Endothelial cell of umbilical vein (primary cell): ENCODE results near the gene CCNH. TPM values are rescaled to one million over a fixed set of nuclear protein-coding genes. Genes with fewer than 3 reads are reported as not detected.

Experiments used
- BruUV-seq: library from RNA; stranded (reverse); fragments of 400-500 nt; replicated peaks from 2 replicates; lab custom pipeline; 2021; lab: Mats Ljungman, UMichigan
- CTCF ChIA-PET: fragments of 300-600, 350-600 bp; sonication (Branson Sonifier 250); formaldehyde crosslinking; loops from one replicate; lab custom pipeline; 2021; ENCODE audit warnings: antibody characterized with exemption, inconsistent platforms; lab: Charles Lee
- POLR2A ChIA-PET: fragments of 300-600, 350-600 bp; sonication (Branson Sonifier 250); formaldehyde crosslinking; loops from one replicate; lab custom pipeline; 2021; ENCODE audit warnings: antibody characterized with exemption, inconsistent platforms; lab: Charles Lee
- DNase-seq: peaks from one replicate; pipeline ENCODE4 v3.0.0-alpha.2; 2011; ENCODE audit warnings: low read depth, low spot score
- FAIRE-seq: peaks from 2 replicates; lab custom pipeline; 2011; peaks lifted over from hg19 to GRCh38; lab: Jason Lieb, UNC
- H2AFZ ChIP-seq: 2 replicates; pipeline ENCODE4 v1.6.0; 2012; ENCODE audit warnings: low read depth, low read length, control low read depth, inconsistent platforms
- H3K27ac ChIP-seq: 2 replicates; pipeline ENCODE4 v1.5.1; 2011; ENCODE audit warnings: low read depth, mild to moderate bottlenecking, control low read depth, low read length, moderate library complexity; ENCODE audit not compliant: insufficient read depth
- H3K27me3 ChIP-seq, 2 experiments: 2 replicates each; pipeline versions ENCODE4 v1.6.0 to v1.6.1; 2011; ENCODE audit warnings: low read length in 2 of 2, mixed read lengths in 1 of 2; ENCODE audit not compliant: control insufficient read depth in 2 of 2, insufficient read depth in 2 of 2
- H3K36me3 ChIP-seq, 2 experiments: 2 replicates in 1 of 2; 3 replicates in 1 of 2; pipeline ENCODE4 v1.5.1; 2011; ENCODE audit warnings: low read length in 2 of 2, mild to moderate bottlenecking in 1 of 2, moderate library complexity in 1 of 2; ENCODE audit not compliant: control insufficient read depth in 2 of 2, insufficient read depth in 2 of 2; ENCODE audit errors: extremely low read depth in 1 of 2
- H3K4me1 ChIP-seq: 3 replicates; pipeline ENCODE4 v1.5.1; 2011; ENCODE audit warnings: mild to moderate bottlenecking, low read length; ENCODE audit not compliant: control insufficient read depth, insufficient read depth; ENCODE audit errors: extremely low read depth
- H3K4me2 ChIP-seq: 2 replicates; pipeline ENCODE4 v1.6.1; 2011; ENCODE audit warnings: low read length, control low read depth, mixed read lengths; ENCODE audit not compliant: insufficient read depth
- H3K4me3 ChIP-seq, 3 experiments: fragments of 200-600 bp in 1 of 3; sonication (generic), shearing (Covaris generic) in 1 of 3; replicated peaks in 1 of 3; 2 replicates each; pipeline ENCODE4 v1.5.1; 2011 to 2016; ENCODE audit warnings: control low read depth in 3 of 3, low read length in 3 of 3, mild to moderate bottlenecking in 2 of 3, inconsistent platforms in 1 of 3, low read depth in 1 of 3, moderate library complexity in 1 of 3; ENCODE audit not compliant: insufficient read depth in 1 of 3
- H3K79me2 ChIP-seq: 2 replicates; pipeline ENCODE4 v1.6.0; 2012; ENCODE audit warnings: low read length, inconsistent platforms; ENCODE audit not compliant: control insufficient read depth, insufficient read depth
- H3K9ac ChIP-seq: replicated peaks from 2 replicates; pipeline ENCODE3; 2011; ENCODE audit warnings: low read length, control low read depth; ENCODE audit not compliant: insufficient read depth; ENCODE audit errors: extremely low read depth
- H3K9me1 ChIP-seq: replicated peaks from 3 replicates; pipeline ENCODE4 v1.6.0; 2011; ENCODE audit warnings: mild to moderate bottlenecking, low read length; ENCODE audit not compliant: control insufficient read depth, insufficient read depth; ENCODE audit errors: extremely low read depth
- H3K9me3 ChIP-seq: replicated peaks from 2 replicates; pipeline ENCODE4 v1.5.1; 2012; ENCODE audit warnings: low read length, inconsistent platforms; ENCODE audit not compliant: control insufficient read depth, insufficient read depth
- H4K20me1 ChIP-seq: replicated peaks from 2 replicates; pipeline ENCODE3; 2011; ENCODE audit warnings: mild to moderate bottlenecking, low read length; ENCODE audit not compliant: control insufficient read depth, insufficient read depth; ENCODE audit errors: extremely low read depth
- CTCF ChIP-seq, 2 donors: IDR thresholded peaks; 1 replicate in 1 of 2; 2 replicates in 1 of 2; pipeline ENCODE4 v1.5.1; 2011; ENCODE audit warnings: low read length in 2 of 2, mild to moderate bottlenecking in 2 of 2, moderate library complexity in 2 of 2, control low read depth in 1 of 2, inconsistent platforms in 1 of 2, low read depth in 1 of 2; ENCODE audit not compliant: insufficient read depth in 1 of 2; ENCODE audit errors: extremely low read depth in 1 of 2
- EZH2 ChIP-seq: IDR thresholded peaks from 2 replicates; pipeline ENCODE4 v1.6.1; 2012; ENCODE audit warnings: borderline replicate concordance, low read depth, mild to moderate bottlenecking, moderate library complexity, low read length, inconsistent platforms; ENCODE audit not compliant: severe bottlenecking
- FOS ChIP-seq: IDR thresholded peaks from 2 replicates; pipeline ENCODE4 v1.6.1; 2011; ENCODE audit warnings: mild to moderate bottlenecking, low read length, moderate library complexity, borderline replicate concordance; ENCODE audit not compliant: insufficient read depth
- GATA2 ChIP-seq: IDR thresholded peaks from 2 replicates; pipeline ENCODE4 v1.7.0; 2011; ENCODE audit warnings: low read depth, mild to moderate bottlenecking, moderate library complexity, mixed read lengths, low read length; ENCODE audit not compliant: insufficient read length, insufficient read depth
- JUN ChIP-seq: IDR thresholded peaks from 2 replicates; pipeline ENCODE4 v1.6.1; 2011; ENCODE audit warnings: borderline replicate concordance, low read depth; ENCODE audit not compliant: insufficient read length, insufficient read depth
- MAX ChIP-seq: IDR thresholded peaks from 2 replicates; pipeline ENCODE4 v1.6.1; 2011; ENCODE audit not compliant: insufficient read depth, insufficient read length
- MYC ChIP-seq: IDR thresholded peaks from one replicate; pipeline ENCODE4 v1.6.1; 2011; ENCODE audit warnings: mild to moderate bottlenecking, low read depth, low read length
- POLR2A ChIP-seq: IDR thresholded peaks from 2 replicates; pipeline ENCODE4 v1.6.1; 2012; ENCODE audit warnings: low read depth, mild to moderate bottlenecking, control low read depth, low read length
- POLR2AphosphoS5 ChIP-seq: IDR thresholded peaks from 2 replicates; pipeline ENCODE4 v1.6.1; 2012; ENCODE audit warnings: low read depth, mild to moderate bottlenecking, control low read depth, low read length, moderate library complexity; ENCODE audit not compliant: insufficient read depth
- dilution Hi-C: fragments of 300-500 bp; cut with MboI; formaldehyde crosslinking; loops from one replicate; pipeline ENCODE4 v1.15.0; 2019; ENCODE audit warnings: low sequenced_read_pairs; ENCODE audit not compliant: extremely low pct_ligation_motif_present
- intact Hi-C: fragments of 100-400 bp; cut with micrococcal nuclease; formaldehyde crosslinking; loops from one replicate; pipeline ENCODE4 v1.10.0; 2022
- polyA plus RNA-seq, 4 experiments: library from polyadenylated mRNA; depleted of rRNA in 3 of 4; stranded (reverse) in 3 of 4; unstranded in 1 of 4; fragments of >200 nt; gene quantifications; 2 replicates each; pipeline versions ENCODE4 v1.2.1 to v1.2.3, GENCODE V29; 2011 to 2012; ENCODE audit warnings: missing spikeins in 1 of 4
- total RNA-seq: library from RNA; stranded (reverse); gene quantifications from 2 replicates; pipeline ENCODE4 v1.2.3, GENCODE V29; 2021

The CCNH gene
- total and polyA plus RNA-seq, 2 donors (not counting 3 experiments of a cell fraction or from before 2014, with no cell fraction given) = 47.9 to 50.6 TPM

GRCh38 chr5:87390075-87390474 lies 22.7 kb downstream of the CCNH start:
- intact Hi-C loops = loop anchor here (5.0 kb wide), 1 partner anchor 238 kb away; no protein-coding TSS in a partner anchor
- ChIA-PET POLR2A (interaction anchor here (0.8 kb wide), 1 partner anchor 388 kb away, joined by 3 read pairs; no protein-coding TSS in a partner anchor), CTCF (interaction anchor here (2.7 kb wide), 1 partner anchor 11 kb away, joined by 17 read pairs; no protein-coding TSS in a partner anchor)
- Histone ChIP-seq H3K79me2 (peaks cover 3% of the 10 kb centered on the region), H3K27me3 (no peaks in the 10 kb centered on the region), H3K4me3 (no peak overlapping the region), H3K36me3 (peaks cover 9 to 38% of the 10 kb centered on the region in 2 experiments), H3K9me3 (no peaks in the 10 kb centered on the region), H4K20me1 (no peaks in the 10 kb centered on the region), H2AFZ (no peak overlapping the region), H3K27ac (no peak overlapping the region), H3K9ac (no peak overlapping the region), H3K4me2 (no peak overlapping the region), H3K9me1 (no peaks in the 10 kb centered on the region), H3K4me1 (peaks cover 25% of the 10 kb centered on the region)
- FAIRE-seq = no peak
- dilution Hi-C loops = no loop called here
- no TSS peak for BruUV-seq
- DNase-seq = no peak
- TF ChIP-seq JUN (no peak), CTCF (IDR thresholded peaks at IDR 0.05; ENCODE audit: extremely low read depth in 1 of 2, insufficient read depth in 1 of 2, low read depth in 1 of 2, low read length in 2 of 2) (no peak), FOS (no peak), MAX (no peak), EZH2 (no peak), GATA2 (no peak), POLR2A (no peak), POLR2AphosphoS5 (no peak), MYC (no peak)
